Coronary artery (tissue), 2 donors: Measurements from ENCODE around the gene RADX.

Source experiments
- DNase-seq: peaks from one replicate; pipeline ENCODE4 v3.0.0-alpha.2; 2017; ENCODE audit warnings: low spot score
- H3K27ac ChIP-seq, 2 donors: fragments of 200-600 bp; sonication (generic); one replicate each; pipeline ENCODE4 v1.5.1; 2016 to 2019
- H3K4me3 ChIP-seq: fragments of 200-600 bp; sonication (generic); 2 replicates; pipeline ENCODE4 v1.5.1; 2016; ENCODE audit warnings: mild to moderate bottlenecking, moderate library complexity
- CTCF ChIP-seq: fragments of 200-600 bp; sonication (generic); IDR thresholded peaks from one replicate; pipeline ENCODE4 v1.5.1; 2019; ENCODE audit warnings: antibody characterized with exemption

RADX gene

DNA sequence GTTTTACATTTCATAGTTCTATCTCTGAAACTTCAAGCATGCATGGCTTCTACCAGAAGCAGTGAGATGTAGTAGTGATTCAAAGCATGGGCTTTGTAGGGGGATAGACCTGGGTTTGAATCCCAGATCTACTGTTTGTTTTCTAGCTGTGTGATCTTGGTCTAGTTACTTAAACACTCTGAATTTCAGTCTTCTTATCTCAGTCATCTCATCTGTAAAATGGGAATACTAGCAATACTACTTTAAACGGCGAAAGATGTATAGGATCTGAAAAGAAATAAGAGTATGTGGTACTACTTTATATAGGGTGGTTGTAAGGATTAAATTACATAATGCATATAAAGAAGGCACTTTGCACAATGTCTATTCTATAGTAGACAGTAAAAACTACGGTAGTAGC is 94.7 kb downstream of the RADX start:
- no peak for DNase-seq
- no peak for TF ChIP-seq CTCF
- Histone ChIP-seq H3K4me3 (no peak overlapping the region), H3K27ac (no peak overlapping the region)

- no peak for DNase-seq
- Histone ChIP-seq H3K27ac (no peak overlapping the region), H3K4me3 (no peak overlapping the region)
- no peak for TF ChIP-seq CTCF
Measured at GRCh38 chrX:106707771-106708454, 96.1 kb downstream of the RADX start.

- H3K27ac ChIP-seq, result no peak overlapping the region
- H3K4me3 ChIP-seq, result no peak overlapping the region
- DNase-seq, result no peak
- no peak for TF ChIP-seq CTCF
Measured at GRCh38 chrX:106710771-106711170, 99.0 kb downstream of the RADX start.

- no peak overlapping the region for H3K4me3 ChIP-seq
- TF ChIP-seq CTCF, result no peak
- H3K27ac ChIP-seq, result no peak overlapping the region
- DNase-seq, result no peak
Measured at GRCh38 chrX:106711375-106711774, 99.6 kb downstream of the RADX start.

- H3K4me3 ChIP-seq, result no peak overlapping the region
- no peak overlapping the region for H3K27ac ChIP-seq
- no peak for TF ChIP-seq CTCF
- no peak for DNase-seq
Measured at GRCh38 chrX:106716004-106716403, 104.2 kb downstream of the RADX start.

- Histone ChIP-seq H3K4me3 (no peak overlapping the region), H3K27ac (no peak overlapping the region)
- no peak for TF ChIP-seq CTCF
- no peak for DNase-seq
Measured at GRCh38 chrX:106716463-106716862, 104.7 kb downstream of the RADX start.

DNA sequence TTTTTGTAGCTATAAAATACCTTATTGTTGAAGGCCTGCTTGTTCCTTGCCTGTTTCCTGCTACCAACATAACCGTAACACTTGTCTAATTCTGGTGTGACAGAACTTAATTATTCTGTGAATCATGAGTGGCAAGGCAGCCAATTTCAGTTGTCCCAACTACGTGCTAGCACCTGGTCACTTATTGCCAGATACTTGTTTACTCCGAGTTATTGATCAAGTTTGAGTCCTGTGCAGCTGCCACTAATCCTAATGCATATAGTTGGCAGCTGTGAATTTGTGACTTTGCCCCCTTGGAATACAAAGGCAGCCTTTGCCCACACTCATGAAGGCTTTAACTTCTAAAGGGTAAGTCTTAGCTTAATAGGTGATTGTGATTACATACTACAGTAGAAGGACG is 106.9 kb downstream of the RADX start:
- Histone ChIP-seq H3K4me3 (no peak overlapping the region), H3K27ac (no peak overlapping the region)
- no peak for TF ChIP-seq CTCF
- DNase-seq, result no peak
